ENCODE measurements around the gene PHACTR3. TPM values are rescaled to one million over a fixed set of nuclear protein-coding genes. Genes with fewer than 3 reads are reported as not detected.

PHACTR3 gene
- total RNA-seq, 4 donors from 2014 or later: 2.4 to 12.8 (median 9.7) TPM

GRCh38 chr20:59729506-59729905, 125.2 kb downstream of the PHACTR3 start:
- Histone ChIP-seq H3K9me3 (no peaks in the 10 kb centered on the region), H3K27ac (no peak overlapping the region), H3K4me3 (no peak overlapping the region), H3K36me3 (no peaks in the 10 kb centered on the region), H3K27me3 (peaks cover 27% of the 10 kb centered on the region), H3K4me1 (no peaks in the 10 kb centered on the region)
- peak in 1 of 2 donors; percentile 52 for DNase-seq (ENCODE audit: low spot score in 2 of 2)
- TF ChIP-seq EP300 (IDR thresholded peaks at IDR 0.05) (no peak), POLR2AphosphoS5 (IDR thresholded peaks at IDR 0.05) (no peak), POLR2A (IDR thresholded peaks at IDR 0.05) (no peak)
- TF ChIP-seq, protein P1, sequence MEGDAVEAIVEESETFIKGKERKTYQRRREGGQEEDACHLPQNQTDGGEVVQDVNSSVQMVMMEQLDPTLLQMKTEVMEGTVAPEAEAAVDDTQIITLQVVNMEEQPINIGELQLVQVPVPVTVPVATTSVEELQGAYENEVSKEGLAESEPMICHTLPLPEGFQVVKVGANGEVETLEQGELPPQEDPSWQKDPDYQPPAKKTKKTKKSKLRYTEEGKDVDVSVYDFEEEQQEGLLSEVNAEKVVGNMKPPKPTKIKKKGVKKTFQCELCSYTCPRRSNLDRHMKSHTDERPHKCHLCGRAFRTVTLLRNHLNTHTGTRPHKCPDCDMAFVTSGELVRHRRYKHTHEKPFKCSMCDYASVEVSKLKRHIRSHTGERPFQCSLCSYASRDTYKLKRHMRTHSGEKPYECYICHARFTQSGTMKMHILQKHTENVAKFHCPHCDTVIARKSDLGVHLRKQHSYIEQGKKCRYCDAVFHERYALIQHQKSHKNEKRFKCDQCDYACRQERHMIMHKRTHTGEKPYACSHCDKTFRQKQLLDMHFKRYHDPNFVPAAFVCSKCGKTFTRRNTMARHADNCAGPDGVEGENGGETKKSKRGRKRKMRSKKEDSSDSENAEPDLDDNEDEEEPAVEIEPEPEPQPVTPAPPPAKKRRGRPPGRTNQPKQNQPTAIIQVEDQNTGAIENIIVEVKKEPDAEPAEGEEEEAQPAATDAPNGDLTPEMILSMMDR (IDR thresholded peaks at IDR 0.05): no peak
- 83% methylated on average over 5 of the region's 5 CpGs for WGBS

DNA sequence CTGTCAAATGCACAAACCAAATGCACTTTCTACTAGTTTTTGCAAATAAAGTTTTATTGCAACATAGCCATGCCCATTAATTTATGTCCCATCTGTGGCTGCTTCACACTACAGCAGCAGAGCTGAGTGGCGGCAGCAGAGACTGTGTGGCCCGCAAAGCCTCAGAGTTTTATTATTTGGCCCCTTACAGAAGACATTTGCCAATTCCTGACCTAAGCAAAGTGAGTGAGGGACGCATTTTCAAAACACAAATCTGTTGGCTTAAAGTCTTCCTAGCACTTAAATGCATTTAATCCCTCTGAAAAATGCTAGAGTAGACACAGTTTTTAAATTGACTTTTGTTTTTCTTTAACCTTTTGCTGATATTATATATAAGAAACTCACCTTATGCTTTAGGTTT, 126.4 kb downstream of the PHACTR3 start:
- DNase-seq (ENCODE audit: low spot score in 2 of 2): no peak
- H3K36me3 ChIP-seq: no peaks in the 10 kb centered on the region
- no peak for TF ChIP-seq POLR2AphosphoS5 (IDR thresholded peaks at IDR 0.05)
- TF ChIP-seq, protein P1 (IDR thresholded peaks at IDR 0.05): no peak
- TF ChIP-seq EP300 (IDR thresholded peaks at IDR 0.05): no peak
- no peak for TF ChIP-seq POLR2A (IDR thresholded peaks at IDR 0.05)
- H3K27ac ChIP-seq: no peak overlapping the region
- WGBS: 84% methylated on average over 3 of the region's 3 CpGs
- H3K9me3 ChIP-seq: no peaks in the 10 kb centered on the region
- peaks cover 20% of the 10 kb centered on the region for H3K27me3 ChIP-seq
- no peaks in the 10 kb centered on the region for H3K4me1 ChIP-seq
- H3K4me3 ChIP-seq: no peak overlapping the region

DNA sequence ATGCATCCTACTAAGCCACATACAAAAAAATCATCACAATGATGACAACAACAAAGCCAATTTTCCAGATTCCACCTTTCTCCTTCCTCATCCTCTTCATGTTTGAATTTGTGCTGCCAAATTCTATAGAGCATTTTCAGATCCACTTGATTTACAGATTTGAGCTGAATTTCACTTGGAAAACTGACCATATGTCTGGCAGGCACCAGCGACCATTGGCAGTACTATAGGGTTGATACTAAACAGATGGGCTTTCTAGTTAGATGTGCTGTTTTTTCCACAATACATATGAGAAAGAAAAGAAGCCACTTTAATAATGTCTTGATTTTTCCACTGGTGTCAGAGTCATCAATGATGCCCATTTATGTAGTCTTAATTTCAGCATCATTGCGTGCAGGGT, 127.0 kb downstream of the PHACTR3 start:
- Histone ChIP-seq H3K27me3 (peaks cover 24% of the 10 kb centered on the region), H3K4me1 (no peaks in the 10 kb centered on the region), H3K27ac (no peak overlapping the region), H3K4me3 (no peak overlapping the region), H3K36me3 (no peaks in the 10 kb centered on the region), H3K9me3 (no peaks in the 10 kb centered on the region)
- WGBS: 73% methylated on average over 2 of the region's 2 CpGs
- DNase-seq (ENCODE audit: low spot score in 2 of 2): peak in 1 of 2 donors; percentile 24
- no peak for TF ChIP-seq POLR2A (IDR thresholded peaks at IDR 0.05)
- no peak for TF ChIP-seq POLR2AphosphoS5 (IDR thresholded peaks at IDR 0.05)
- no peak for TF ChIP-seq EP300 (IDR thresholded peaks at IDR 0.05)
- TF ChIP-seq, protein P1 (IDR thresholded peaks at IDR 0.05): no peak

- Histone ChIP-seq H3K27me3 (peaks cover 41% of the 10 kb centered on the region), H3K36me3 (no peaks in the 10 kb centered on the region), H3K4me3 (no peak overlapping the region), H3K27ac (no peak overlapping the region), H3K4me1 (no peaks in the 10 kb centered on the region), H3K9me3 (no peaks in the 10 kb centered on the region)
- 69% methylated on average over 3 of the region's 3 CpGs for WGBS
- DNase-seq (ENCODE audit: low spot score in 2 of 2): no peak
- TF ChIP-seq POLR2AphosphoS5 (IDR thresholded peaks at IDR 0.05) (no peak), POLR2A (IDR thresholded peaks at IDR 0.05) (no peak), EP300 (IDR thresholded peaks at IDR 0.05) (no peak)
- TF ChIP-seq, protein P1 (IDR thresholded peaks at IDR 0.05): no peak
Observed at GRCh38 chr20:59733351-59733750, 129.0 kb downstream of the PHACTR3 start.

DNA sequence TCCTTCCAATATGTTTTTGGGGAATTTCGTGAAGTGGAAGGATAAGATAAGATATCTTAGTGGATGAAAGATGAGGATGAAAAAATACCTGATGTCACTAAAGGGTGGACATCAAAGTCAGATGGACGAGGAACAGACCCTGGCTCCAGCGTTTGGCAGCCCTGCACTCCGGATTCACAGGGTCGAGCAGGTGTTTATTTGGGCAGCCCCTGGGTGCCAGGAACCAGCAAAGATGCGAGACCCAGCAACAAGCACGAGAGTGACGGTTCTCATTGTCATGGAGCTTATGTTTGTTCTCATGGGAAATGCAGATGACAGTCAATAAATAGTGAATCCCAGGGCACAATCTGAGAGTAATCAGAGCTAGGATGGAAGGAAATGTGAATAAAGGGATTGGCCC, 131.1 kb downstream of the PHACTR3 start:
- H3K36me3 ChIP-seq: no peaks in the 10 kb centered on the region
- 51% methylated on average over 8 of the region's 8 CpGs for WGBS
- TF ChIP-seq, protein P1 (IDR thresholded peaks at IDR 0.05): no peak
- no peak for TF ChIP-seq POLR2AphosphoS5 (IDR thresholded peaks at IDR 0.05)
- TF ChIP-seq EP300 (IDR thresholded peaks at IDR 0.05): no peak
- TF ChIP-seq POLR2A (IDR thresholded peaks at IDR 0.05): no peak
- no peak overlapping the region for H3K4me3 ChIP-seq
- DNase-seq (ENCODE audit: low spot score in 2 of 2): peak in 1 of 2 donors; percentile 43
- peaks cover 46% of the 10 kb centered on the region for H3K27me3 ChIP-seq
- H3K27ac ChIP-seq: no peak overlapping the region
- H3K4me1 ChIP-seq: no peaks in the 10 kb centered on the region
- H3K9me3 ChIP-seq: no peaks in the 10 kb centered on the region

Measured in suprapubic skin (tissue), 4 donors.